ENCODE measurements around the gene CASZ1.

The CASZ1 gene

DNA sequence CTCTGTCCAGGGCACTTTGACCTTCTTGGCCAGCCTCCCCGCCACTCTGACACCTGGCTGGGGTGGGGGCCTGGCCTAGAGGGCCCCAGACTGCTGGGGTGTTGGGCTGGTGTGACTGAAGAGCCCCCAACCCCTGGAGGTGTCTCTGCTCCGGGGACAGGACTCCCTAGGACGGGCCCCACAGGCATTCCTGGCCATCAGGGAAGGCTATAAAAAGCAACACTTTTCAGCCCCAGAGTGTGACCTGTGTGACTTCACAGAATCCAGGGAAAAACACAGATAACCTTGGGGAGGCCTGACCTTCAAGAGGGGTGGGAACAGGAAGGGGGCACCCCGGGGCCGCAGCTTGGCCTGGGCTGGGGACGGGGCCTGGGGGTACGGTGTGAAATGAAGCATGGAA is 24.0 kb upstream of the CASZ1 start:
- no peak for DNase-seq

DNA sequence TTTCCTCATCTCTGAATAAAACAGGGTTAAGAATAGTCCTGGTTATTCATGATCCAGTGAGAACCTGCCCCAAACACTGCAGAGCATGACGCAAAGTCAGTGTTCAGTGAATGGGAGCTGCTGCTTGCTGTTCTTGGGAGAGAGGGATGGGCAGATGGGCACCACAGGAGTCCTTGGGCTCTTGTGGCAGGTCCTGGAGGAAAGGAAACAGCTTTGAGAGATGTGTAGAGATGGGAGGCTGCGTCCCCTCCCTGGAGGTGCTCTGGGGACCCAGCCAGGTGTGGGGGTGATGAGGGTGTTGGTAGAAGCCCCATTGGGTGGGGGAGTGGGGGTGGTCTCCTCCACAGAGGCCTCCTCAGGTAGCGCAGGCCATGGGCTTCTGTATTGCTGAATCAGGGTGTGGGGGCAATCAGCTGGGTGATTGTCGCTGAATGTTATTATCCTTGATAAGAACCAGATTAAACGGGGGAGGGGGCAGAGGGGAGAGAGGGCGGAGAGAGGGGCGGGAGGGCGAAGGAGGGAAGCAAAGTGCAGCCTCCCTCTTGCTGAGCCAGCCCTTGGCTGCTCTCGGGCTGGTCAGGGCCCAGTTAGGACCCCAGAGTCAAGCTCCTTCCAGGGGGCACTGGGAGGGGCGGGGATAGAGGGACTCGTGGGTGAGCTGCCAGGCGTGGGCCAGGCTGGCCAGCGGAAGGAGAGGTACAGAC is 22.9 kb upstream of the CASZ1 start:
- DNase-seq, result no peak

DNA sequence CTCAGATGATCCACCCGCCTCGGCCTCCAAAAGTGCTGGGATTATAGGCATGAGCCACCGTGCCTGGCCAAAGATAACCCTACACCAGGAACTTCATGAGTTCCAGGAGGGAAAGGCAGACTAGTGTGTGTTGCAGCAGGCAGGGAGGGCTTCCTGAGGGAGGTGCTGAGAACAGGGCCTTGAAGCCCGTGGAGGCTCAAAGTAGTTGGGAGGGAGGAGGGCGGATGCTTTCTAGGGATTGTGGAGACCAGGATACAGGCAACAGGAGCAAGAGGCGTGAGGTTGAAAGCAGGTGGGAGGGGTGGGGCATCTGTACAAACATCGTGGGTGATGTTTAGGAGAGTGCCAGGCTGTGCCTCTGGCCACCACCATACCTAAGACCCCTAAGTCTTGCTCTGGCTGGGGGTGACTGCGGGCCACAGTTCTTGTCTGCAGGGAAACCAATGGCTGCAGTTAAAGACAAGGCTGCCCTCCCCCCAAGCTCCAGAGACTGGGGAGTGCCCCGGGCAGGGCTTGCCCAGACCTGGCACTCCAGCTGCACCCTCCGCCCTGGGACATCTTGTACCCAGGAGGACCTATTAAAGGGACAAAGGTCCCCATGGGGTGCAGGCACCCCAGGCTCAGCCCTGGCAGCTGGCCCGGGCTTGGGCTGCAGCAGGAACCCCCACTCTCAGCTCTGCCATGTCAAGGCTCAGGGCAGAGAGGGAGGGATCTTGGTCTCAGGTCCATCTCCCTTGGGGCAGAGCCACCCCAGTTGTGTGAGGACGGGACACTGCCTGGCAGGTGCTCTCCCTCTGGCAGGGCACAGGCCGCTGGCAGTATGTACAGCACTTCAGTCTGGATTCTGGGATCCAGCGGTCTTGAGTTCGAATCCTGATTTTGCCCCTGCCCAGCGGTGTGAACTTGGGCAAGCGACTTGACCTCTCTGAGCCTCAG is 22.1 kb upstream of the CASZ1 start:
- DNase-seq, result no peak

DNA sequence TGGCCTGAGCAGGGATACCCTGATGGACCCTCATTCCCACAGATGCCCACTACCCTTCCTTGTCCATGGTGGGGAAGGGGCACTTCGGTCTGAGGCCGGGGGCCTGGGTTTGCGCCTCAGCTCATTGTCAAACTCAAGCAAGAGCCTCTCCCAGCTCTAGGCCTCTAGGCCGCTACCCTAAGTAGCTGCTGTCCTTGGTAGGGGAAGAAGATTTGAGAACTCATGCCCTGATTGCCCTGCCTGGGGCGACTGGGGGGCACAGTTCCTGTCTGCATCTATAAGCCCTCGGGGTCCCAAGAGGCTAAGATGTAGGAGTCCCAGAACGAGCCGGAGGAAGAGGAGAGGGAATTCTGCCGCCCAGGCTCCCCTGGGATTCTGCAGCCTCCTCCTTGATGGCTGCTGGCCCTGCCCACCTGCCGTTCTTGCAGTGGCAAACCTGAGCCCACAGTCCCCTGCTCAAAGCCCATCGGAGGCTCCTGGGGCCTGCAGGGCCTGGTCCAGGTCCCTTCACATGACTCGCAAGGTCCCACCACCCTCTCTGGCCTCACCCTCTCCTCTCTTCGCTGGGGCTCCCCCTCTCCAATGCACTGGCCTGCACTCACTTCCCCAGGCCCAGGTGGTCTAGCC is 20.4 kb upstream of the CASZ1 start:
- no peak for DNase-seq

DNA sequence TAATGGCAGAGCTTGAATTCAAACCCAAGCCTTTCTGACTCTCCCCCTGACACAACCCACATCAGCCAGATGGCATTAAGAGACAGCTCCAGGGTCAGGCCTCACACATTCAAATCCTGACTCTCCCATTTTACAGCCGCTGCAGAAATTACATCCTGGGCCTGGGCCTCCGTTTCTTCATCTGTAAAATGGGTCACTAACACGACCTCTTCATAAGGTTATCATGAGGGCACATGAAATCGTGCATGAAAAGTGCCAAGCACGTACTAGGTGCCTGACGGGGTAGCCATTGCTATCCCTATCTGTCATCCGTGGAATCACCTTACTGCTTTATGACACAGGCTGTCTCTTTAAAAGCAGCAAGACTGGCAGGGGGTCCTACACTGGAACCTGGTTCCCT is 19.8 kb upstream of the CASZ1 start:
- DNase-seq, result no peak

DNA sequence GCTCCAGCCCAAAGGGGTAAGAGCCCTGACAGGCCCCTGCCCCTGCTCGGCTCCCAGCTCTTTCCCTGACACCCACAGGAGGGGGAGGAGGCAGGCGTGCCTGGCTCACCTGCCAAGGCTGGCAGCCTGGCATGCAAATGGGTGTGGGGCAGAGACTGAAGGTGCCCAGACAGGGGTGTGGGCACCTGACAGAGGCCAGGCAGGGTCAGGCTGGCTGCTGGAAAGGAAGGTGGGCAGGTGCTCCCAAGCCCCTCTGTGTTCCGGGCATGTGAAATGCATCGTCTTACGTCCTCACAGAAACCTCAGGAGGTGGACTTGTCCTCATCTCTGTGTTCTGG is 19.4 kb upstream of the CASZ1 start:
- DNase-seq, result no peak

DNA sequence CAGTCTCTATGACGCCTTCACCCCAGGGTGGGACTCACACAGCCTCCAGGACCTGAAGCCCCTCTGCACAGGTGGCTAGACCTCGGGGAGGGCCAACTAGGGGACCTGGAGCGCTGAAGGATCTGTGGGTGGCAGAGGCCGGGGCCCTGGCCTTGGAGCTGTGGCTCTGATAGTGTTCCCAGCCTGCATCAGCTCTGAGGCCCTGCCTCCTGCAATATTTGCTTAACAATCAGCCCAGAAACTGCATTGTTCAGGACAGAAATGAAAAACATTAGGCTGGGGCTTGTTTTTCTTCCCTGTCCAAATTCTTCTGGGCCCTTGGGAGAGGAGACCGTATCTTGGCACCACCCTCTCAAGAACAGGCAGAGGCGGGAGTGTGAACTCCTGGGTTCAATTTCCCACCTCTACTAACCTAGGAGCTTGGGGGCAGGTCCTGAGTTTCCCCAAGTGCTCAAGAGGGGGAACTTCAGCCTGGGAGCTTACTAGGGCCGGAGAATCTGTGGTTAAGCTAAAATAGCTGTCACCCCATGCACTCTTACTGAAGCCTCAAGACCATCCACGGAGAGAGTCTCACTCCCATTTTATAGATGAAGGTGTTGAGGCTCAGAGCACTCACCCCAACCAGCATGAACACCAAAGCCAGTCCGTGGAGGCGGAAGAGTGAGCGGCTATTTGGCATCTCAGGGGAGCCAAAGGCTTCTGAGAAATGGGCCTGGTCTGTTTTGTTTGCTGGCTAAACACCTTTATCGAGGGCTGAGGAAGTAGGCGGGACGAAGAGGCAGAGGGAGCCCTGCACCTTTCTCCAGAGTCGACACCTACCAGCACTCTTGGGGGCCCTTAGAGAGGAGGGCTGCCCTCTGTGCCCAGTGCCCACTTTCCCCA is 18.8 kb upstream of the CASZ1 start:
- DNase-seq, result no peak

DNA sequence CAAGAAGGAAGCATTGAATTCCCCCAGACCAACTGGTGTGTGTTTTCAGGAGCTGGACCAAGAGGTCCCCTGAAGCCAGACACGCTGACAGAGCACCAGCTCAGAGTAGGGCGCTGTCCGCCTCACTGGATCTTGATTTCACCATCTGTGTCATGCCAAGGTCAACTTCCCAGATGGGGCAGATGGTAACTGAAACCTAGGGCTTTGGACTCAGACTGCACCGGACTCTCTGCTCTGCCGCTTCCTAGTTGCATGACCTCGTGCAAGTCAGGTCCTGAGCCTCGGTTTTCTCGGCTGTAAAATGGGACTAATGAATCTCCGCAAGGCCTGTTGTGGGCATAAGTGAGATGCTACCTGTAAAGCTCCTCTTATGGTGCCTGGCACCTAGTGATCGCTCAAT is 17.9 kb upstream of the CASZ1 start:
- no peak for DNase-seq

DNA sequence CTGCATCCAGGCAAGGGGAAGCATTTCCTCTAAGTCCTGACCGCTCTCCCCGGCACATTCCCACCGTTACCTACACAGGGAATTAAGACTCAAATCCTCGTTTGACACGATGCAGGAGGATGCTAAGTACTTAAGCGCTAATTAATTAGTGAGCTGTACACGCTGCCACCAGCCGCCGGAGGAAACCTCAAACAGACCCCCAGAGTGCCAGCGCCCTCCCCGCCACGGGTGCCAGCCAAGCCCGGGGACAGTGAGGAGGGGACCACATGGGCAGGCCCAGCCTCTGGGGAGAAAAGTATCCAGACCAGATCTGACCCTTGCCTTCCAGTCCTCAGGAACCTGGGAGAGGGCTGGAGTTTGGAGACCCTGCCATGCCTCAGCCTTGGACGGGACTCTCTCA is 17.4 kb upstream of the CASZ1 start:
- no peak for DNase-seq

DNA sequence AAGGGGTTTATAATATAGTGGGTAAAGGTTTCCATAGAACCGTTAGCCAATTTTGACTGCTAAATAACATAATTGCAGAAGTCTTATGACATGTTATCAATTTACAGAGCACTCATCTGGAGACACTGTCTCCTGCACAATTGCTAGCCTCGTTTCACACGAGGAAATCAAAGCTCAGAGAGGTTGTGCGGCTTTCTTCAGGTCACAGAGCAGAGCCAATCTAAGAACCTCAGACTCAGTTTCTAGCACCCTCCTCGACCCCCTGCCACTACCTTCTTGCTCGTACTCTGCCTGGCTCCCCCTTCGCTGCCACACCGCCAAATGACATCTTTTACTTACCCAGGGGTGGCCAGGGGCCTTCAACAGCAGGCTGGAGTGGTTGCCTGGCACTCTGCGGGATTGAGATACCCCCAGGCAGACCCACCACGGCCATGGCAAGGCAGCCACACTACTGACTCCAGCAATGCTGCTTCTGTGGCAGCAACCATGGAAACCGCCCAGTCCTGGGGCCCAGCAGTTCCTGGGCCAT is 16.0 kb upstream of the CASZ1 start:
- no peak for DNase-seq

DNA sequence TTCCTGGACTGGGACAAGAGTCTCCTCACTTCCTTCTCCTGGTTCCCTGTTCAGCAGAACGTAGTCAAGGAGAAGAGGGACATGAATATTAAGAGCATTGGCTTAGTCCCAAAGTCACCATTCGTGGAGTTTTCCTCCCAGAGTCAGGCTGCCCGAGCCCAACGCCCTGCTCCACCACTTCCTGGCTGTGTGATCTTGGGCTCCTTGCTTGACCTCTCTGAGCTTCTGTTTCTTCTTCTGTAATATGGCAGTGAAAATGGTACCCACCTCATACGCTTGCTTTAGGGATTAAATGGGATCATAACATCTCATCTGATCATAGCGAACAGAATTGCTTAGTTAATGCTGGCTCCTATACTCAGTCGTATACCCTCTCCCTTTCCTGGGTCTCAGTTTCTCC is 12.0 kb upstream of the CASZ1 start:
- DNase-seq, result no peak

DNA sequence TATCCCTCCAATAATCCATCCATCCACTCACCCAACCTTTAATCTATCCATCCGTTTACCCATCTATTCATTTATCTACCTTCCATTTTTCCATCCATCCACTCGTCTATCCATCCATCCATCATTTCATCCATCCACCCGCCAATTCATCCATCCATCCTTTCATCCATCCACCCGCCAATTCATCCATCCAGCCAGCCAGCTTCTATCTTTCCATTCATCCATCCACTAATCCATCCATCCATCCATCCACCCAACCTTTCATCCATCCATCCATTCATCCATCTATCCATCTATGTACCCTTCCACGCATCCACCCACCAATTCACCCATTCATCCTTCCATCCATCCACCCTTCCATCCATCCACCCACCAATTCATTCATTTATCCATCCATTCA is 10.5 kb upstream of the CASZ1 start:
- DNase-seq, result no peak

DNA sequence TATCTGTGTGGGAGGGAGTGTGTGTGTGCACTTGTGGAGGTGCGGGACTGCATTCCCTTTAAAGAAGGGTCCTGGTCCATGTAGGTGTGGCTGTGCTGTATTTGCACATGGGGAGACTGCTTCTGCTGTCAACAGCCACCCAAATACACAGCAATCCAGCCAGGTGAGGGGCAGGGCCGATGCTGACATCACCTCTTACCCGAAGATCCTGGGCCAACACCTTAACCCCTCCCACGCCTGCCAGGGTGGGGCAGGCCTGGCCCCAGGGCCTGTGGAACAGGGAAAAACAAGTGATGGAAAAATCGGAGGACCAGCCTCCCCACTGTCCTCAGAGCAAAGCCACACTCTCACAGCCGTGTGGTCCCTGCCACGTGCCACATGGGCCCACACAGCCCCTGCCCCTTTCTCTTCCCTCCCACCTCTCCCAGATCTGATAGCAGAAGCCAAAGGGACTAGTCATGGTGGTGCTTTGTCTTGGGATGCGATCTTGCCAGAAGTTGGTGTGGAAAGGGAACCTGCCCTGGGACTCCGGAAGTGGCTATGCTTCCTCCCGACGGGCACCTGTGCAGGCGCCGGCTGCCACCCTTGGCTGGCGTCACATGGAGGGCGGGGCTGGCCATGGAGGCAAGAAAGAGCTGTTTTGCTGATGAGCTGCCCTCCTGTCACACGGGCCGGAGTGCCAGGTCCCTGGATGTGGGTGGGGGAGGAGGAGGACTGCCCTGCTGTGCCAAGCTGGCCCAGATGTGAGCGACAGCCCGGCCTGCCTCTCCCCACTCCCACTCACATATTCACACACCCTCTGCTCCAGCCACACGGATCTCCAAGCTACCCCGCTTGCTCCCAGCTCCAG is 7.8 kb upstream of the CASZ1 start:
- DNase-seq, result no peak

DNA sequence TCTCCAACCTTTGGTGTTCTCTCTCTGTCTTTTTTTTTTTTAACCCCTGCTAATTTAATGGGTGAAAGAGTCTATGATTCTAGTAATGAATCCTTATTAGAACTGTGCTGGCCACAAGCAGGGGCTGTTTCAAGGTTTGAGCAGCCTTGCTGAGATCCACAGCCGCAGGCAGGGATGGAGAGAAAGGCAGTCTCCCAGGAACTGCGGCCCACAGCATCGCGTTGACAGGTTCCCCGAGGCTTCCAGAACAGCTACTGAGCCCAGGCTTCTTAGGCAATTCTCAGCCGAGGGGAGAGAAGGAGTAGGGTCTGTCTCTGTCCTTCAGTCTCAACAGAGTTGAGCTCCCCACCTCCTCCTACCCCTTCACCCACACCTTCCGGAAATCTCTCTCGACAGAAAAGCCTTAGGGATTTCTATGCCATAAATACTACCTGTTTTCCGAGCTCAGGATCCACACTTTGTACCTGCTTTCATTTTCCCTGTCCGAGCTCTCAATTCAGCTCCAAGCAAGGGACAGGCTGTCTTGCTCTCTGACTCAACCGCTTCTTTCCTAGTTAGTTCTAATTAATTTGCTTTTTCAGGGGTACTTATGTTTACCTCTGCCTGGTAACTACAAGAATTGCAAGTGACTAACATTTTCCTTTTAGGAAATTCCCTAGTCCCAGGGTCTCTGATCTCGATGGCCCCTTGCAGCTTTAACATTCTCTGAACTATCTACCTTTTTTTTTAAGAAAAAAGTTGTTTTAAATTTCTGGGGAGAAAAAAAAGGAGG is 6.7 kb upstream of the CASZ1 start:
- DNase-seq, result no peak

DNA sequence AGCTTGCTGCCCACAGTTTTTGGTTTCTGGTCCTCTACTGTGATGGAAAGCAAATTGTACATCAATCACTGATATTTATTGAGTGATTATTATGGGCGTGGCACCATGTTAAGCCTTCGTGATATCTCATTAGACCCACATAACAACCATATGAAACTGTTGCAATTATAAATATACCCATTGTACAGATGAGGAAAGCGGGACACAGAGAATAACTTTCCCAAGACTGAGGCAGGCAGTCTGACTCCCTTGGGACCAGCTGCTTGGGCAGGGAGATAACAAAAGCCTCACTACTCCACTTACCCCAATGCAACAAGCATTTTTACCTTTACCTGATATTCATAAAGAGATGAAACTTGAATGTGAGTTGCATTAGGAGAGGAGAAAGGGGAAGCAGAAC is 4.3 kb upstream of the CASZ1 start:
- no peak for DNase-seq

DNA sequence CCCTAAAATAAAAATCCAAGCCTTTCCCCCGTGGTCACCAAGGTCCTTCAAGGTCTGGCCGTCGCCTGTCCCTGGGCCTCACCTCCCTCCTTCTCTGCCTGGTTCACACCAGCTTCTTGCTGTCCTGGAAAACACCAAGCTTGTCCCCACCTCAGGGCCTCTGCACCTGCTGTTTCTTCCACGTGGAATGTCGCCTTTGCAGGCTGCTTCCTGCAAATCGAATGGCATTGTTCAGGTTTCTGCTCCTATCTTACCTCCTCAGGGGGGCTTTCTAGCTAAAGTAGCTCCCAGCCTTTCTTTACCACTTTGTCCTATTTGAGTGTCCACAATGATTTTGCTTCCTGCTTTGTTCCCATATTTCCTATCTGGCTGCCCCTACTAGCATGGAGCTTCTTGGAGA is 3.3 kb upstream of the CASZ1 start:
- DNase-seq, result no peak

DNA sequence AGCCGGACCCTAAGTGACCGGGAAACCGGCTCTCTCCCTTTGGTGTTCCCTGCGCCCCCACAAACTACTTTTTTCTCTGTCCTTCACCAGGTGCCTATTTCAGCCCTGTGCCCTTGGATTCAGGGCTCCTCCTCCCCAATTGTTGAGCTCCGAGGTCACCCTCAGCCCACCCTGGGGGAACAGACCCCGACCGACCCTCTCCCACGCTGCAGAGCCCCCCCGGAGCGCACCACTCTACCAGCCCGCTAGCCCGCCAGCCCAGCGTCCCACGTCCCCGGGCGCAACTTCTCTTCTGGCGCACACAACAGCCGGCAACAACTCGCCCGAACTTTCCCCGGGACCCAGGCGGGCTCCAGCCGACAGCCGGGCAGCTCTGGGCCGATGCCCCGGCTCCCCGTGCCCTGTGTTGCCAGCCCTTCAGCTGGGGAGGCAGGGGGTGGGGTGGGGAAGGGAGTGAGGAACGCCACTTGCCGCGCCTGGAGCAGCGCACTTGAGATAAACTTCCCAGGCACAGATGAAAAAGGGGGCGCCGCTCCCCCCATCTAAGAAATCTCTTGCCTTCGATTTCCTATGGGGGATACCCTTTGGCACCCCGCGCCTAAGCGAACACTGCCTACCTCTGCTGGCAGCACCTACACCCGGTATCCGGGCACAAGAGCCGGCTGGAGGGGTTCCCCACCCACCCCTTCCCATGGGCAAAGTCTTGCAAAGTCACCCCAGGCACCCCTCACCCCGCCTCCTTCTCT is 997 bp downstream of the CASZ1 start:
- DNase-seq, result no peak

DNA sequence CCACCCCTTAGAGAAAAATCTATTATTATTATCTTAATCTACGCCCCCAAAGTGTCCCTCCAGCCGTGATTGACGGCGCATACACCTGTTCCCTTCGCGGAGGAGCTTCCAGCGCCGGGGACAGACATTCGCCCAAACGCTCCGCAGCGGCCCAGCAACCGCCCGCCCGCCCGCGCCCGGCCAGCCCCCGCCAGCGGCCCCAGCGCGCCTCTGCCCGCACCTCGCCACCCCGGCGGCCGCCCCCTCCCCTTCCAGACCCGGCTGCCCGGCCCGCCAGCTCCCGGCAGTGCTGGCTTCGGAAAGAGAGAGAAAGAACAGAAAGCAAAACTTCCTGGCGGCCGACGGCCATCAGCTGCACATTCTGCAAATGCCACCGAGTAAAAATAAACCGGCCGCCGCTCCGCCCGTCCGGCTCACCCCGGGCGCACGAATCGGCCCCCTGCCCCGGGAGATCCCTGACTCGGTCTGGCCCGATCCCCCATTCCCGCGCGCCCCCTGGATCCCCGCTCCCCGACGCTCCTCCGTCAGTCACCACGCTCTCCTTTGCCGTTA is 1.6 kb downstream of the CASZ1 start:
- DNase-seq, result no peak

DNA sequence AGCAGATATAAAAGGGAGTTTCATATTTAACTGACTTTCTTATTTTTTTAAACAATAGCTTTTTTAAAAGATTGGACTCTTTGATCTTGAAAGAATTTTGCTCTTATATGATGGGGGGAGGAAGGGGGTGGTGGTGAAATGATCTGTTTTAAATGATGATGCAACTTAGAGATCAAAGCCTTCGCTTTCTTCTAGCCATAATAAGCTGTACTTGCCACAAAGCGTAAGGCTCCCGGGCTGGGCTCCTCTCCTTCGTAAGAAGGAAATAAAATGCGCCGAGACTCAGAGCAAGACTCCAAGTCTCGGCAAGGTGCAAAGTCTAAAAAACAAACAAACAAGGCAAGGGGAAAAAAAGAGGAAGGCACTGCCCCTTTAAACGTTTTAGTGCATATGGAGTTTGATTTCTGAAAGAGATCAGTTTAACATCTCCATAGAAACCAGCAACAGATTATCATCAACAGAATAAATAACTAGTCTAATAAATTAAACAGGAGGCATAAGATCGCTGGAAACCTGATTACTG is 3.3 kb downstream of the CASZ1 start:
- no peak for DNase-seq

Data from NCI-H1048 (cell line).